Activated CD4-positive, alpha-beta T cell treated with anti-CD3 and anti-CD28 coated beads, Interleukin-2, amount 10 ng/mL, durations not matched to agents 7 days and 5 days (primary cell): ENCODE results near the gene FAM186B. TPM values are rescaled to one million over a fixed set of nuclear protein-coding genes. Genes with fewer than 3 reads are reported as not detected.
A peak's percentile ranks its signal among the peaks of the same experiment; 100 is the strongest.
"Not testable (repeated sequence)": the region's sequence is repeated elsewhere in the genome, so short reads cannot be mapped to it uniquely, and the experiment has no call there.

ENCODE experiments used
- CTCF ChIA-PET: fragments of 350-600 bp; sonication (Branson Sonifier 250); formaldehyde crosslinking; loops from one replicate; lab custom pipeline; 2021; ENCODE audit warnings: antibody characterized with exemption; lab: Charles Lee
- POLR2A ChIA-PET: fragments of 350-600 bp; sonication (Branson Sonifier 250); formaldehyde crosslinking; loops from one replicate; lab custom pipeline; 2021; ENCODE audit warnings: antibody characterized with exemption; lab: Charles Lee
- DNase-seq: peaks from one replicate; pipeline ENCODE4 v3.0.0-alpha.2; 2020
- H3K27ac Mint-ChIP-seq: one replicate; pipeline ENCODE4 v1.8.0; 2021; ENCODE audit warnings: mild to moderate bottlenecking, moderate library complexity, mixed read lengths
- H3K27me3 Mint-ChIP-seq: one replicate; pipeline ENCODE4 v1.8.0; 2021; ENCODE audit warnings: mixed read lengths
- H3K36me3 Mint-ChIP-seq: one replicate; pipeline ENCODE4 v1.8.0; 2021; ENCODE audit warnings: low read depth, mixed read lengths
- H3K4me1 Mint-ChIP-seq: one replicate; pipeline ENCODE4 v1.8.0; 2021; ENCODE audit warnings: mixed read lengths
- H3K4me3 Mint-ChIP-seq: one replicate; pipeline ENCODE4 v1.8.0; 2021; ENCODE audit warnings: mild to moderate bottlenecking, moderate library complexity, mixed read lengths
- H3K9me3 Mint-ChIP-seq: one replicate; pipeline ENCODE4 v1.8.0; 2021; ENCODE audit warnings: mixed read lengths
- total RNA-seq, 2 experiments: library from RNA; stranded (reverse); gene quantifications; one replicate each; pipeline ENCODE4 v1.2.3, GENCODE V29; 2021

FAM186B gene
- total RNA-seq, 2 experiments from 2014 or later = 0.15 TPM

DNA sequence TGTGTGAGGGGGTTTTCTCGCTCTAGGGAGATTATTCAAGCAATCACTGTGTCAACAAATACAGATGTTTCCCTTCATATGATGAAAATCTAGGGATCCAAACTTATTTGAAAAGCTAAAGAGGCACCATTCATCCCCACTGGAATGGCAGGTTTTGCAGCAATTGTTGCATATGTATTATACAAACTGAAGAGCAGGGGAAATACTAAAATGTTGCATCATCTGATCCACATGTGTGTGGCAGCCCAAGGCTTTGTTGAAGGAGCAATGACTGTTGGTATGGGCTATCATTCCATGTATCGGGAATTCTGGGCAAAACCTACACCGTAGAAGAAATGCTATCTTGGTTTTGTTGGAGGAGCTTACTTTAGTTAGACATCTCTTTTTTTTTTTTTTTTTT, 13.8 kb upstream of the FAM186B start:
- H3K4me1 Mint-ChIP-seq = peaks cover 37% of the 10 kb centered on the region
- no peak overlapping the region for H3K4me3 Mint-ChIP-seq
- ChIA-PET CTCF (interaction anchor here (0.6 to 2.6 kb wide), 2 partner anchors 10 to 29 kb away, joined by 3 to 6 read pairs; no protein-coding TSS in a partner anchor), POLR2A (no interaction called here)
- H3K27me3 Mint-ChIP-seq = peaks cover 31% of the 10 kb centered on the region
- no peak overlapping the region for H3K27ac Mint-ChIP-seq
- H3K36me3 Mint-ChIP-seq = peaks cover 1% of the 10 kb centered on the region
- no peak for DNase-seq
- H3K9me3 Mint-ChIP-seq = peaks cover 2% of the 10 kb centered on the region

DNA sequence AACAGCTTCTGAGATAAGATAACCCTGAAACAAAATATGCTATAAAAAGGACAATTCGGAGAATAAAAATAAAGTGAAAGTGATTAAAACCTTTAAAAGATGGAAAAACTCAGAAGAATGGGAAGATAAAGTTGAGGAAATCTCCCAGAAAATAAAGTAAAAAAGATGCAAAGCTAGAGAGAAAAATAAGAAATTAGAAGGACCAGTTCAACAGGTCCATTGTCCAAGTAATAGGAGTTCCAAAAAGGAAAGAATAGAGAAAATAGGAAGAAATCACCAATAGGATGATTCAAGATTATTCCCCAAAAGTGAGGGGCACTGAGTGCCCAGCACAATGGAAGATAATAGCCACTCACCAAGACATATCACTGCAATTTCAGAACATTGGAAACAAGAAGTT, 13.1 kb upstream of the FAM186B start:
- POLR2A ChIA-PET = no interaction called here
- H3K27me3 Mint-ChIP-seq = peaks cover 31% of the 10 kb centered on the region
- CTCF ChIA-PET = interaction anchor here (1.1 to 2.6 kb wide), 3 partner anchors 11 to 30 kb away, joined by 3 to 6 read pairs (median 4); no protein-coding TSS in a partner anchor
- peaks cover 2% of the 10 kb centered on the region for H3K9me3 Mint-ChIP-seq
- peaks cover 1% of the 10 kb centered on the region for H3K36me3 Mint-ChIP-seq
- no peak overlapping the region for H3K4me3 Mint-ChIP-seq
- no peak overlapping the region for H3K27ac Mint-ChIP-seq
- peaks cover 33% of the 10 kb centered on the region for H3K4me1 Mint-ChIP-seq
- no peak for DNase-seq

DNA sequence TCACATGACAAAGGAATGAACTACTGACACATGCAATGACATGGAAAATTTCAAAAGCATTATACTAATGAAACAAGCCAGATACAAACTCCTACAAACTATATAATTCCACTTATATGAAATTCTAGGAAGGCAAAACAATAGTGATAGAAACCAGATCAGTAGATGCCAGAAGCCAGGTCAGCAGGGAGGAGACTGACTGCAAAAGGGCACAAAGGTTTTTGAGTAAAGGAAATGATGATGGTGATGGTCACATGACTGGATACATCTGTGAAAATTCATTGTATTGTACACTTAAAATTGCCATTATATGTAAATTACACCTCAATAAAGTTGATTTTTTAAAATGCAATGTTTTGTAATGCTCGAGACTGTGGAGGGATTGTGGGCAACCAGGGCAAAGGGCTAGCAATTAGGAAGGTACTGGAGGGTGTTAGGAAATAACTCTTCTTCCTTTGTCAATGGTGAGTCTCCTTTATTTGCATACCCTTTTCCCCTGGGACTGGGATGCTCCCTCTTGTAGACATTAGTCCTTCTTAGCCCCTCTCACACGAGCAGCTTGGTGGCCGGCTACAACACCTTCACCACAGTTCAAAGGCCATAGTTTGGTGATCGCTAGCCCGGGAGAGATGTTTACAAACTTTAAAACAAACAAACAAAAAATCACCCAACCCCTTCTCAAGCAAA, 11.2 kb upstream of the FAM186B start:
- no peak overlapping the region for H3K27ac Mint-ChIP-seq
- H3K4me3 Mint-ChIP-seq = no peak overlapping the region
- no peak for DNase-seq
- peaks cover 33% of the 10 kb centered on the region for H3K27me3 Mint-ChIP-seq
- peaks cover 1% of the 10 kb centered on the region for H3K36me3 Mint-ChIP-seq
- H3K9me3 Mint-ChIP-seq = peaks cover 2% of the 10 kb centered on the region
- ChIA-PET POLR2A (no interaction called here), CTCF (interaction anchor here (1.4 kb wide), 1 partner anchor 16 kb away, joined by 3 read pairs; no protein-coding TSS in a partner anchor)
- H3K4me1 Mint-ChIP-seq = peaks cover 21% of the 10 kb centered on the region

DNA sequence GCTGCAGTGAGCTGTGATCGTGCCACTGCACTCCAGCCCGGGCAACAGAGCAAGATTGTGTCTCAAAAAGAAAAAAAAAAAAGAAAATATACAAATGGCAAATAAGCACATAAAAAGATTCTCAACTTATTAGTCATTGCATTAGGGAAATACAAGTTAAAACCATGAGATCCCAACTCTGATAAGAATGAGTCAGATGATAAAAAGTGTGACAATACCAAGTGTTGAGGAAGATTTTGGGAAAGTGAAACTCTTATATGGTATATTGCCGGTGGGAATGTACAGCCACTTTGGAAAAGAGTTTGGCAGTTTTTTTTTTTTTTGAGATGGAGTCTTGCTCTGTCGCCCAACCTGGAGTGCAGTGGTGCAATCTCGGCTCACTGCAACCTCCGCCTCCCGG, 10.3 kb upstream of the FAM186B start:
- Mint-ChIP-seq H3K4me3 (no peak overlapping the region), H3K9me3 (peaks cover 2% of the 10 kb centered on the region), H3K27ac (no peak overlapping the region), H3K4me1 (peaks cover 13% of the 10 kb centered on the region), H3K36me3 (peaks cover 1% of the 10 kb centered on the region), H3K27me3 (peaks cover 30% of the 10 kb centered on the region)
- DNase-seq = no peak
- POLR2A ChIA-PET = no interaction called here
- CTCF ChIA-PET = interaction anchor here (1.0 to 1.2 kb wide), 2 partner anchors 44 to 330 kb away, joined by 3 to 4 read pairs; no protein-coding TSS in a partner anchor

DNA sequence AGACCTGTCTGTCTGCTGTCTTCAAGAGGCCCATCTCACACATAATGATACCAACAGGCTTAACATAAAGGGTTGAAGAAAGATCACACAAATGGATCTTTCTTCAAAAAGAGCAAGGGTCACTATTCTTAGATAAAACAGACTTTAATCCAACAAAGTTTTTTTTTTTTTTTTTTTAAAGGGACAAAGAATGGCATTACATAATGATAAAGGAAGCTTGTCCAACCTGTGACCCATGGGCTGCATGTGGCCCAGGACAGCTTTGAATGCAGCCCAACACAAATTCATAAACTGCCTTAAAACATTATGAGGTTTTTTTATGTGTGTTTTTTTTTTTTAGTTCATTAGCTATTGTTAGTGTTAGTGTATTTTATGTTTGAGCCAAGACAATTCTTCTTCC, 6.8 kb upstream of the FAM186B start:
- H3K9me3 Mint-ChIP-seq = peaks cover 5% of the 10 kb centered on the region
- H3K36me3 Mint-ChIP-seq = peaks cover 8% of the 10 kb centered on the region
- ChIA-PET CTCF (interaction anchor here (0.6 to 1.2 kb wide), 3 partner anchors 11 to 254 kb away, joined by 3 to 4 read pairs (median 3); no protein-coding TSS in a partner anchor), POLR2A (no interaction called here)
- H3K27ac Mint-ChIP-seq = no peak overlapping the region
- no peak overlapping the region for H3K4me3 Mint-ChIP-seq
- DNase-seq = no peak
- H3K4me1 Mint-ChIP-seq = peaks cover 5% of the 10 kb centered on the region
- peaks cover 15% of the 10 kb centered on the region for H3K27me3 Mint-ChIP-seq

DNA sequence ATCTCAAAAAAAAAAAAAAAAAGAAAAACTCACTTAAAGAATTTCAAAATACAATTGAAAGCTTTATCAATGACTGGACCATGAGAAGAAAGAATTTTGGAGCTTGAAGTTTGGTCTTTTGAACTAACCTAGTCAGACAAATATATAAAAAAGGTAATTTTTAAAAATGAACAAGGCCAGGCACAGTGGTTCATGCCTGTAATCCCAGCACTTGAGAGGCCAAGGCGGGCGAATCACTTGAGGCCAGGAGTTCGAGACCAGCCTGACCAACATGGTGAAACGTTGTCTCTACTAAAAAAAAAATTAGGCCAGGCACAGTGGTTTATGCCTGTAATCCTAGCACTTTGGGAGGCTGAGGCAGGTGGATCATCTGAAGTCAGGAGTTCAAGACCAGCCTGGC, 5.3 kb upstream of the FAM186B start:
- H3K36me3 Mint-ChIP-seq, POLR2A ChIA-PET, H3K9me3 Mint-ChIP-seq, H3K4me1 Mint-ChIP-seq, H3K4me3 Mint-ChIP-seq, DNase-seq, H3K27ac Mint-ChIP-seq: not testable (repeated sequence)
- H3K27me3 Mint-ChIP-seq = peaks cover 19% of the 10 kb centered on the region
- CTCF ChIA-PET = interaction anchor here (0.6 to 1.9 kb wide), 3 partner anchors 30 to 720 kb away, joined by 4 to 6 read pairs (median 6); partner anchors contain the start of gene TMBIM6

DNA sequence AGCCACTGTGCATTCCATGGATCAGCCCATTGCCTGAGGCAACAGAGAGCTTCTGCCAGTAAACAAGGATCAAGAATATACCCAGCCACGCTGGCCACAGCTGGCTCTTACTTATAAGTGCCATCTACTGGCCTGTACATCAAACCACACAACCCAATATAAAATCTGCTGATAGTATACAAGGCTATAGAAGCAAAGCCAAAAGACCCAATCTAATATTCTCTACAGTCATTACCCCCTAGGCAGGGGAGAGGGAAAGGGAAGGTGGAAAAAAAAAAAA, 4.4 kb upstream of the FAM186B start:
- Mint-ChIP-seq H3K27ac (no peak overlapping the region), H3K4me3 (no peak overlapping the region), H3K9me3 (peaks cover 3% of the 10 kb centered on the region), H3K36me3 (peaks cover 6% of the 10 kb centered on the region), H3K27me3 (peaks cover 19% of the 10 kb centered on the region), H3K4me1 (peaks cover 7% of the 10 kb centered on the region)
- ChIA-PET CTCF (interaction anchor here (1.9 kb wide), 1 partner anchor 131 kb away, joined by 6 read pairs; the partner anchor contains the start of gene TMBIM6), POLR2A (no interaction called here)
- DNase-seq = no peak

DNA sequence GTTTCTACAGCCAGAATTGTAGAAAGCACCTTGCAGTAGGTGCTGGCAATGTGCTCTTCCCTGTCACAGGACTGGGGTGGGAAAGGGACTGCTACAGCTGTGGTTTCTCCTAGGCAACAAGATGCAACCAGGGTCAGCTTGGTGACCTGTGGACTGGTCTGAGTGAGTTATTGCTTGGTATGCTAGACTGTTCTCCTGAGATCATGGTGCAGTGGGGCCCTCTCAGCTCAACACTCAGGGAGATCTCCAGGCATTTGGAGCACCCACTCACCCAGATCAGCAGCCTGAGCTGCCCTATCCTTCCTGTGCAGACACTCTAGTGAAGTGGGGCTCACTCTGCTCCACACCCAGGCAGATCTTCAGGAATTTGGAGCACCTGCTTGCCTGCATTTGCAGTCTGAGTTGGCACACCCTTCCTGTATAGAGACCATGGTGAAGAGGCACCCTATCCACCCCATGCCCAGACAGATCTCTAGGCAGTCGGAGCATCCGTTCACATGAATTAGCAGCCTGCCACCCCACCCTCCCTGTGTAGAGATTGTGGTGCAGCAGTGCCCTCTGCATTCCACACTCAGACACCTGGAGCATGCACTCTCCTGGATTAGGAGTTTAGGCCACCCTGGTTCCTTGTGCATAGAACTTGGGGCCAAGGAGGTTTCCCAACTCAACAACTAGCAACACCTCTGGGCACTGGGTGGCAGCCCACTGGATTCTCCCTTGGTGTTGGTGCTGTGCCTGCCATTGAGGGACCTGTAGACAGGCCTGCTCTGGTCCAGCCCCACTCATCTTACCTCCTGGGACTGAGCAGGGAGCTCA, 3.8 kb upstream of the FAM186B start:
- no peak for DNase-seq
- H3K27ac Mint-ChIP-seq = no peak overlapping the region
- ChIA-PET POLR2A (no interaction called here), CTCF (interaction anchor here (1.9 kb wide), 1 partner anchor 132 kb away, joined by 6 read pairs; the partner anchor contains the start of gene TMBIM6)
- H3K36me3 Mint-ChIP-seq = peaks cover 6% of the 10 kb centered on the region
- H3K27me3 Mint-ChIP-seq = peaks cover 19% of the 10 kb centered on the region
- H3K4me3 Mint-ChIP-seq = no peak overlapping the region
- peaks cover 3% of the 10 kb centered on the region for H3K9me3 Mint-ChIP-seq
- H3K4me1 Mint-ChIP-seq = peaks cover 7% of the 10 kb centered on the region

DNA sequence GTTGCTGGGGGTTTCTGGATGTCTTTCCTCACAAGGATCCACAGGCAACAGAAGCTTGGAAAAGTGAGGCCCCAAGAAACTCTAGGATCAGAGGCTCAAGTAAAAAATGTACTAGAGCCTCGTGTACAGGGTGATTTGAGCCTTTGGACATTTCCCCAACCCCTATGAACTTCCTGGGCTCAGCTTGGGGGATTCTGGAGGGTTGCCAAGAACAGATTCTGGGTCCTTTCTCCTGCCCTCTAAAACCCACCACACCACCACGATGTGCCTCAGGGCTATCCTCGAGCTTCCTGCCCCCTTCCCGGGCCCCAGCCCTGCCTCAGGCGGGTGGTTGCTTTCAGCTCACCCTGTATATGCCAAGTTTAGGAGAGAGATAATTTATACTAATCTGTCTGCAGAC, 583 bp downstream of the FAM186B start:
- Mint-ChIP-seq H3K27ac (no peak overlapping the region), H3K36me3 (peaks cover under 1% of the 10 kb centered on the region), H3K27me3 (peaks cover 14% of the 10 kb centered on the region), H3K4me1 (peaks cover 7% of the 10 kb centered on the region), H3K4me3 (no peak overlapping the region), H3K9me3 (no peaks in the 10 kb centered on the region)
- POLR2A ChIA-PET = no interaction called here
- CTCF ChIA-PET = interaction anchor here (0.8 to 1.5 kb wide), 2 partner anchors 17 to 110 kb away, joined by 3 read pairs; no protein-coding TSS in a partner anchor
- no peak for DNase-seq

DNA sequence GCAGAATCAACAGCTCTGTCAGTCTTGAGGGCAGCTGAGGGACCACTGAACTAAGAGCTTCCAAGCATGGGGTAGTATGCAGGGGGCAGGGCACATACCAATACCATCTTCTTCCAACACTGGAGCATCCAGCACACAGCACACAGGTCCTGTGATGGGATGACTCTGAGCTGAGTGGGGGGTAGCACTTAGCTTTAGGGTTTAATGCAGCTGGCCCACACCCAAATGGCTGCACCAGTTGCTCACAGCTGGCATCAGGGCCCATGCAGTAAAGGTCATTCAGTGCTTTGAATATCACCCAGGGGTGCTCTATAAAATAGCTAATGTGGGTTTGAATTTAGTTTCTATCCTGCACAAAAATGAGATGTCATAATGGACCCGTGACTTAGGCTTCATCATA, 1.7 kb downstream of the FAM186B start:
- DNase-seq = no peak
- Mint-ChIP-seq H3K9me3 (no peaks in the 10 kb centered on the region), H3K4me1 (peaks cover 7% of the 10 kb centered on the region), H3K27ac (no peak overlapping the region), H3K36me3 (no peaks in the 10 kb centered on the region), H3K4me3 (no peak overlapping the region), H3K27me3 (peaks cover 10% of the 10 kb centered on the region)
- CTCF ChIA-PET = interaction anchor here (1.0 to 1.5 kb wide), 4 partner anchors 18 to 363 kb away, joined by 3 to 4 read pairs (median 4); no protein-coding TSS in a partner anchor
- POLR2A ChIA-PET = no interaction called here

DNA sequence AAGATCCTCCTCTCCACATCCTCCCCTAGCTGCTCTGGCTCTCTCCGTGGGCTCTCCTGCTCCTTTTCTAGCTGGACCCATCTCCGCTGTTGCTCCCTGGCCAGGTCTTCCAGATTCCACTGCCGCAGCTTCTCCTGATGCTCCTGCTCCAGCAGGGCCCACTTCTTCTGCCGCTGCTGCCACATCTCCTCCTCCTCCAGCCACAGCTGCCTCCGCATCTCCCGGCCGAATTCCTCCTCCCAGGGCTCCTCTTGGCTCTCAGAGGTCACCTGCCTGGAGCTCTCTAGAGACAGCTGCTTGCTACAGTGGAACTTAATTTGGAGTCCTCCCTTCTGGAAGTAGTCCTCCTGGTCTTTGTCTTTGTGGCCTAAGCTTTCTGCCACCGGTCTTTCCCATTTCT, 5.5 kb downstream of the FAM186B start:
- ChIA-PET CTCF (interaction anchor here (0.5 to 1.6 kb wide), 2 partner anchors 12 to 204 kb away, joined by 3 read pairs; no protein-coding TSS in a partner anchor), POLR2A (no interaction called here)
- no peak overlapping the region for H3K4me3 Mint-ChIP-seq
- DNase-seq = no peak
- H3K36me3 Mint-ChIP-seq = no peaks in the 10 kb centered on the region
- H3K4me1 Mint-ChIP-seq = peaks cover 2% of the 10 kb centered on the region
- peak overlapping the region; percentile 39 for H3K27ac Mint-ChIP-seq
- H3K9me3 Mint-ChIP-seq = no peaks in the 10 kb centered on the region
- H3K27me3 Mint-ChIP-seq = no peaks in the 10 kb centered on the region

DNA sequence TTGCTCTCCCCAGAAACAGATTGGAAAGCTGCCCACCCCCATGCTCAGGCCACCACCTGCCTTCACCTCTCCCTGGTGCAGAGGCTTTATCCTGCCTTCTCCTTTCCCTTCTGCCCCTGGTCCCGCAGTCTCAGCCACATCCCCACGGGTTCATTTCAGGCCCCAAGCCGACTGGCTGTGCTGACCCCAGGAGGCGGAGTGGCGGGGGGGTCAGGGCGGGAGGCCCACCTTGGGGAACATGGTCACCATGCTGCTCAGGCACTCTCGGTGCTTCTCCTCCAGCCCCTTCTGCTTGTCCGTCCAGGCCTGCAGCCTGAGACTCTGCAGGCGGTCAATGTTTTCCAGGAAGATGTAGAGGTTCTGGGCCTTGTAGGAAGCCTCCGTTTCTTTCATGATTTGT, 6.9 kb downstream of the FAM186B start:
- Mint-ChIP-seq H3K36me3 (no peaks in the 10 kb centered on the region), H3K27ac (no peak overlapping the region), H3K4me3 (no peak overlapping the region), H3K27me3 (no peaks in the 10 kb centered on the region), H3K9me3 (no peaks in the 10 kb centered on the region), H3K4me1 (no peaks in the 10 kb centered on the region)
- POLR2A ChIA-PET = no interaction called here
- DNase-seq = no peak
- CTCF ChIA-PET = no interaction called here
